WTC11 (cell line): Measurements from ENCODE around the gene CEP78. TPM values are rescaled to one million over a fixed set of nuclear protein-coding genes. Genes with fewer than 3 reads are reported as not detected.

Experiments
- ATAC-seq: fragments of 200-7000 bp; cut with Tn5 transposase; 2 replicates; pipeline ENCODE4 v1.10.0; 2021; ENCODE audit warnings: mild to moderate bottlenecking, moderate library complexity
- CTCF ChIA-PET: fragments of 300-600 bp; sonication (Branson Sonifier 250); formaldehyde crosslinking; loops from one replicate; lab custom pipeline; 2021; ENCODE audit warnings: antibody characterized with exemption; lab: Charles Lee
- POLR2A ChIA-PET: fragments of 350-600 bp; sonication (Branson Sonifier 250); formaldehyde crosslinking; loops from one replicate; lab custom pipeline; 2021; ENCODE audit warnings: antibody characterized with exemption; lab: Charles Lee
- DNase-seq: peaks from one replicate; pipeline ENCODE4 v3.0.0; 2021; ENCODE audit warnings: low spot score
- H3K27ac Mint-ChIP-seq: 2 replicates; pipeline ENCODE4 v1.8.0; 2021; ENCODE audit warnings: mixed read lengths
- H3K27me3 Mint-ChIP-seq: 2 replicates; pipeline ENCODE4 v1.8.0; 2021; ENCODE audit warnings: low read depth, mild to moderate bottlenecking, moderate library complexity, mixed read lengths
- H3K36me3 Mint-ChIP-seq: 2 replicates; pipeline ENCODE4 v1.8.0; 2021; ENCODE audit warnings: mixed read lengths
- H3K4me1 Mint-ChIP-seq: 2 replicates; pipeline ENCODE4 v1.8.0; 2022; ENCODE audit warnings: mixed read lengths
- H3K4me3 Mint-ChIP-seq: 2 replicates; pipeline ENCODE4 v1.8.0; 2021; ENCODE audit warnings: mild to moderate bottlenecking, moderate library complexity, mixed read lengths
- H3K9me3 Mint-ChIP-seq: 2 replicates; pipeline ENCODE4 v1.8.0; 2021; ENCODE audit warnings: mixed read lengths
- ATF1 ChIP-seq: sonication (generic); formaldehyde crosslinking; IDR thresholded peaks from 2 replicates; pipeline ENCODE4 v1.8.1; 2023; ENCODE audit warnings: mild to moderate bottlenecking, moderate library complexity, missing genetic modification reagents
- E2F1 ChIP-seq: sonication (generic); formaldehyde crosslinking; IDR thresholded peaks from 2 replicates; pipeline ENCODE4 v1.8.0; 2022; ENCODE audit warnings: mild to moderate bottlenecking, missing genetic modification reagents
- ELF4 ChIP-seq: sonication (generic); formaldehyde crosslinking; IDR thresholded peaks from 2 replicates; pipeline ENCODE4 v1.8.1; 2022; ENCODE audit warnings: low read depth, mild to moderate bottlenecking, moderate library complexity, missing genetic modification reagents
- ESRRA ChIP-seq: sonication (generic); formaldehyde crosslinking; IDR thresholded peaks from 2 replicates; pipeline ENCODE4 v1.8.1; 2022; ENCODE audit warnings: mild to moderate bottlenecking, missing genetic modification reagents, borderline replicate concordance
- ETV6 ChIP-seq: sonication (generic); formaldehyde crosslinking; IDR thresholded peaks from 2 replicates; pipeline ENCODE4 v1.8.1; 2022; ENCODE audit warnings: mild to moderate bottlenecking, missing genetic modification reagents
- FOXJ3 ChIP-seq: sonication (generic); formaldehyde crosslinking; IDR thresholded peaks from 2 replicates; pipeline ENCODE4 v1.9.0; 2021; ENCODE audit warnings: missing genetic modification reagents, mild to moderate bottlenecking, borderline replicate concordance
- GRHL2 ChIP-seq: fragments of 250-450 bp; sonication (Bioruptor Pico); IDR thresholded peaks from 2 replicates; pipeline ENCODE4 v1.8.0; 2022; ENCODE audit warnings: mild to moderate bottlenecking, moderate library complexity; ENCODE audit not compliant: insufficient replicate concordance, severe bottlenecking
- JAZF1 ChIP-seq: fragments of 250-450 bp; sonication (Bioruptor Pico); IDR thresholded peaks from 2 replicates; pipeline ENCODE4 v1.9.0; 2021; ENCODE audit warnings: moderate library complexity, mild to moderate bottlenecking, inconsistent platforms
- PRRX2 ChIP-seq: fragments of 250-450 bp; sonication (Bioruptor Pico); IDR thresholded peaks from 2 replicates; pipeline ENCODE4 v1.8.0; 2021; ENCODE audit warnings: mild to moderate bottlenecking
- TEAD1 ChIP-seq: sonication (generic); formaldehyde crosslinking; IDR thresholded peaks from 2 replicates; pipeline ENCODE4 v1.8.0; 2022; ENCODE audit warnings: mild to moderate bottlenecking, missing genetic modification reagents
- TEAD4 ChIP-seq: sonication (generic); formaldehyde crosslinking; IDR thresholded peaks from 2 replicates; pipeline ENCODE4 v1.8.0; 2022; ENCODE audit warnings: mild to moderate bottlenecking, missing genetic modification reagents
- USF1 ChIP-seq: sonication (generic); formaldehyde crosslinking; IDR thresholded peaks from 2 replicates; pipeline ENCODE4 v1.8.0; 2022; ENCODE audit warnings: mild to moderate bottlenecking, missing genetic modification reagents
- ZNF138 ChIP-seq: sonication (generic); formaldehyde crosslinking; conservative IDR thresholded peaks from 2 replicates; pipeline ENCODE4 v1.8.1; 2022; ENCODE audit warnings: mild to moderate bottlenecking, moderate library complexity, missing genetic modification reagents
- ZNF416 ChIP-seq: fragments of 250-450 bp; sonication (Bioruptor Pico); IDR thresholded peaks from 2 replicates; pipeline ENCODE4 v1.9.0; 2021; ENCODE audit warnings: mild to moderate bottlenecking, inconsistent platforms
- total RNA-seq: library from RNA; stranded (reverse); gene quantifications from 3 replicates; pipeline ENCODE4 v1.2.3, GENCODE V29; 2021
- TF ChIP-seq, protein P1 (sequence below): sonication (generic); formaldehyde crosslinking; IDR thresholded peaks from 2 replicates; pipeline ENCODE4 v1.8.1; 2023; ENCODE audit warnings: mild to moderate bottlenecking, missing genetic modification reagents, moderate library complexity
- TF ChIP-seq, protein P2 (sequence below): fragments of 250-450 bp; sonication (Bioruptor Pico); IDR thresholded peaks from 2 replicates; pipeline ENCODE4 v1.9.0; 2021; ENCODE audit warnings: mild to moderate bottlenecking
- TF ChIP-seq, protein P3 (sequence below): sonication (generic); formaldehyde crosslinking; IDR thresholded peaks from 2 replicates; pipeline ENCODE4 v1.8.0; 2022; ENCODE audit warnings: missing genetic modification reagents
- TF ChIP-seq, protein P4 (sequence below): sonication (generic); formaldehyde crosslinking; IDR thresholded peaks from 2 replicates; pipeline ENCODE4 v1.8.1; 2022; ENCODE audit warnings: low read depth, missing genetic modification reagents, borderline replicate concordance

Gene CEP78
- total RNA-seq, 1 experiment from 2014 or later: 42.0 TPM

GRCh38 chr9:78320030-78320693 lies 84.3 kb downstream of the CEP78 start (continued):
- TF ChIP-seq USF1 (CRISPR knock-in tag) (no peak), TEAD1 (CRISPR knock-in tag) (no peak)

DNA sequence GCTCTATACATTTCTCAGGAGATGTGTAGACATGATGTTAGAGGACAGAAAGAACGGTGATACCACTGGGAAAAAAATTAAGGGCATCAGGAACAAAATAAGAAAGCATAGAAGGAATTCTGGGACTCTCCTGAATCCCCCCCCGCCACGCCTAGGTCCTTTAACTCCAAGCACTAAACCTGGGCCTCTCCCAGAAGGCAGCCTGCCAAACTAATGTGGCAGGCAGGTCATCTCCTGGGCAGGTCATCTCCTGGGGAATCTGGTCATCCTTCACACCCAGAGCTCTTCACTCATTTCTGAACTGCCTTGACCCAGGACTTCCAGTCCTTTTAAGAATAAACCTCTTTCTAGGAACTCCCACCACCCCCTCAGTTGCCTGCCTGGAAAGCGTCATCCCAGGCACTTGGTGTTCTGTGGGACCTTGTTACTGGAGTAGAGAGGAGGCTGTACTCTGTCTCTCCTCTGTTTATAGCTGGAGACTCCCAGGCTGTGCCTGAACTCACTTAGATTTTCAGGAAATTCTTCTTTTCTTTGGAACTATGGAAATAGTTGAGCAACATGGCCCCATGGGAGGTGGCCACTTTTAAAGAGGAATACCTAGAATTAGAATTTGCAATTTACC lies 85.1 kb downstream of the CEP78 start:
- ATAC-seq: no peak
- Mint-ChIP-seq H3K9me3 (no peaks in the 10 kb centered on the region; the same call in 1 of the 2 replicates), H3K4me1 (peaks cover 28% of the 10 kb centered on the region), H3K4me3 (no peak overlapping the region), H3K36me3 (peaks cover 92% of the 10 kb centered on the region), H3K27me3 (no peaks in the 10 kb centered on the region), H3K27ac (no peak overlapping the region)
- no peak for TF ChIP-seq ZNF138
- TF ChIP-seq TEAD4: no peak
- TF ChIP-seq, protein P1, sequence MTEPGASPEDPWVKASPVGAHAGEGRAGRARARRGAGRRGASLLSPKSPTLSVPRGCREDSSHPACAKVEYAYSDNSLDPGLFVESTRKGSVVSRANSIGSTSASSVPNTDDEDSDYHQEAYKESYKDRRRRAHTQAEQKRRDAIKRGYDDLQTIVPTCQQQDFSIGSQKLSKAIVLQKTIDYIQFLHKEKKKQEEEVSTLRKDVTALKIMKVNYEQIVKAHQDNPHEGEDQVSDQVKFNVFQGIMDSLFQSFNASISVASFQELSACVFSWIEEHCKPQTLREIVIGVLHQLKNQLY (CRISPR knock-in tag): no peak
- TF ChIP-seq FOXJ3 (CRISPR knock-in tag): no peak
- TF ChIP-seq, protein P2, sequence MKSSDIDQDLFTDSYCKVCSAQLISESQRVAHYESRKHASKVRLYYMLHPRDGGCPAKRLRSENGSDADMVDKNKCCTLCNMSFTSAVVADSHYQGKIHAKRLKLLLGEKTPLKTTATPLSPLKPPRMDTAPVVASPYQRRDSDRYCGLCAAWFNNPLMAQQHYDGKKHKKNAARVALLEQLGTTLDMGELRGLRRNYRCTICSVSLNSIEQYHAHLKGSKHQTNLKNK (CRISPR knock-in tag): no peak
- TF ChIP-seq ELF4 (CRISPR knock-in tag): no peak
- no peak for TF ChIP-seq PRRX2 (CRISPR knock-in tag)
- no peak for TF ChIP-seq JAZF1
- TF ChIP-seq ESRRA: no peak
- no peak for TF ChIP-seq ZNF416 (CRISPR knock-in tag)
- TF ChIP-seq, protein P3, sequence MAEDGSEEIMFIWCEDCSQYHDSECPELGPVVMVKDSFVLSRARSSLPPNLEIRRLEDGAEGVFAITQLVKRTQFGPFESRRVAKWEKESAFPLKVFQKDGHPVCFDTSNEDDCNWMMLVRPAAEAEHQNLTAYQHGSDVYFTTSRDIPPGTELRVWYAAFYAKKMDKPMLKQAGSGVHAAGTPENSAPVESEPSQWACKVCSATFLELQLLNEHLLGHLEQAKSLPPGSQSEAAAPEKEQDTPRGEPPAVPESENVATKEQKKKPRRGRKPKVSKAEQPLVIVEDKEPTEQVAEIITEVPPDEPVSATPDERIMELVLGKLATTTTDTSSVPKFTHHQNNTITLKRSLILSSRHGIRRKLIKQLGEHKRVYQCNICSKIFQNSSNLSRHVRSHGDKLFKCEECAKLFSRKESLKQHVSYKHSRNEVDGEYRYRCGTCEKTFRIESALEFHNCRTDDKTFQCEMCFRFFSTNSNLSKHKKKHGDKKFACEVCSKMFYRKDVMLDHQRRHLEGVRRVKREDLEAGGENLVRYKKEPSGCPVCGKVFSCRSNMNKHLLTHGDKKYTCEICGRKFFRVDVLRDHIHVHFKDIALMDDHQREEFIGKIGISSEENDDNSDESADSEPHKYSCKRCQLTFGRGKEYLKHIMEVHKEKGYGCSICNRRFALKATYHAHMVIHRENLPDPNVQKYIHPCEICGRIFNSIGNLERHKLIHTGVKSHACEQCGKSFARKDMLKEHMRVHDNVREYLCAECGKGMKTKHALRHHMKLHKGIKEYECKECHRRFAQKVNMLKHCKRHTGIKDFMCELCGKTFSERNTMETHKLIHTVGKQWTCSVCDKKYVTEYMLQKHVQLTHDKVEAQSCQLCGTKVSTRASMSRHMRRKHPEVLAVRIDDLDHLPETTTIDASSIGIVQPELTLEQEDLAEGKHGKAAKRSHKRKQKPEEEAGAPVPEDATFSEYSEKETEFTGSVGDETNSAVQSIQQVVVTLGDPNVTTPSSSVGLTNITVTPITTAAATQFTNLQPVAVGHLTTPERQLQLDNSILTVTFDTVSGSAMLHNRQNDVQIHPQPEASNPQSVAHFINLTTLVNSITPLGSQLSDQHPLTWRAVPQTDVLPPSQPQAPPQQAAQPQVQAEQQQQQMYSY (CRISPR knock-in tag): no peak
- no peak for DNase-seq
- ChIA-PET POLR2A (interaction anchor here (0.8 kb wide), 1 partner anchor 24 kb away, joined by 3 read pairs; the partner anchor contains the start of gene PSAT1), CTCF (no interaction called here)

- TF ChIP-seq ATF1 (CRISPR knock-in tag) (no peak), E2F1 (no peak), ETV6 (CRISPR knock-in tag) (no peak), GRHL2 (CRISPR knock-in tag) (no peak)
- TF ChIP-seq, protein P4, sequence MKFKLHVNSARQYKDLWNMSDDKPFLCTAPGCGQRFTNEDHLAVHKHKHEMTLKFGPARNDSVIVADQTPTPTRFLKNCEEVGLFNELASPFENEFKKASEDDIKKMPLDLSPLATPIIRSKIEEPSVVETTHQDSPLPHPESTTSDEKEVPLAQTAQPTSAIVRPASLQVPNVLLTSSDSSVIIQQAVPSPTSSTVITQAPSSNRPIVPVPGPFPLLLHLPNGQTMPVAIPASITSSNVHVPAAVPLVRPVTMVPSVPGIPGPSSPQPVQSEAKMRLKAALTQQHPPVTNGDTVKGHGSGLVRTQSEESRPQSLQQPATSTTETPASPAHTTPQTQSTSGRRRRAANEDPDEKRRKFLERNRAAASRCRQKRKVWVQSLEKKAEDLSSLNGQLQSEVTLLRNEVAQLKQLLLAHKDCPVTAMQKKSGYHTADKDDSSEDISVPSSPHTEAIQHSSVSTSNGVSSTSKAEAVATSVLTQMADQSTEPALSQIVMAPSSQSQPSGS (CRISPR knock-in tag): no peak
- no peak overlapping the region for H3K27ac Mint-ChIP-seq
- peaks cover 26% of the 10 kb centered on the region for H3K4me1 Mint-ChIP-seq
- CTCF ChIA-PET: no interaction called here
- H3K36me3 Mint-ChIP-seq: peaks cover 91% of the 10 kb centered on the region
- no peaks in the 10 kb centered on the region for H3K27me3 Mint-ChIP-seq
- no peak for DNase-seq
- no peak for ATAC-seq
- H3K4me3 Mint-ChIP-seq: no peak overlapping the region
- POLR2A ChIA-PET: interaction anchor here (0.8 kb wide), 1 partner anchor 25 kb away, joined by 3 read pairs; the partner anchor contains the start of gene PSAT1
- no peaks in the 10 kb centered on the region; the same call in 1 of the 2 replicates for H3K9me3 Mint-ChIP-seq
These were observed 85.6 kb downstream of the CEP78 start for GRCh38 chr9:78321505-78321904.
